ENCODE measurements around the gene CFAP65. TPM values are rescaled to one million over a fixed set of nuclear protein-coding genes. Genes with fewer than 3 reads are reported as not detected.

The CFAP65 gene
- total RNA-seq, 1 donor from 2014 or later, result 0.93 TPM

- H3K4me3 Mint-ChIP-seq, result no peak overlapping the region
- H3K9me3 Mint-ChIP-seq, result no peaks in the 10 kb centered on the region
- H3K27me3 Mint-ChIP-seq (ENCODE audit: low read depth), result peaks cover 88% of the 10 kb centered on the region
- H3K4me1 Mint-ChIP-seq, result no peaks in the 10 kb centered on the region
- no peak for DNase-seq (ENCODE audit: low read depth, low spot score)
- H3K36me3 Mint-ChIP-seq (ENCODE audit: low read depth), result no peaks in the 10 kb centered on the region
- TF ChIP-seq, protein P1, sequence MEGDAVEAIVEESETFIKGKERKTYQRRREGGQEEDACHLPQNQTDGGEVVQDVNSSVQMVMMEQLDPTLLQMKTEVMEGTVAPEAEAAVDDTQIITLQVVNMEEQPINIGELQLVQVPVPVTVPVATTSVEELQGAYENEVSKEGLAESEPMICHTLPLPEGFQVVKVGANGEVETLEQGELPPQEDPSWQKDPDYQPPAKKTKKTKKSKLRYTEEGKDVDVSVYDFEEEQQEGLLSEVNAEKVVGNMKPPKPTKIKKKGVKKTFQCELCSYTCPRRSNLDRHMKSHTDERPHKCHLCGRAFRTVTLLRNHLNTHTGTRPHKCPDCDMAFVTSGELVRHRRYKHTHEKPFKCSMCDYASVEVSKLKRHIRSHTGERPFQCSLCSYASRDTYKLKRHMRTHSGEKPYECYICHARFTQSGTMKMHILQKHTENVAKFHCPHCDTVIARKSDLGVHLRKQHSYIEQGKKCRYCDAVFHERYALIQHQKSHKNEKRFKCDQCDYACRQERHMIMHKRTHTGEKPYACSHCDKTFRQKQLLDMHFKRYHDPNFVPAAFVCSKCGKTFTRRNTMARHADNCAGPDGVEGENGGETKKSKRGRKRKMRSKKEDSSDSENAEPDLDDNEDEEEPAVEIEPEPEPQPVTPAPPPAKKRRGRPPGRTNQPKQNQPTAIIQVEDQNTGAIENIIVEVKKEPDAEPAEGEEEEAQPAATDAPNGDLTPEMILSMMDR (conservative IDR thresholded peaks at IDR 0.05), result no peak
- H3K27ac Mint-ChIP-seq (ENCODE audit: unreplicated experiment), result no peak overlapping the region
These were observed 32.0 kb downstream of the CFAP65 start for GRCh38 chr2:219009294-219009693.

GRCh38 chr2:219003979-219004378 is 37.3 kb downstream of the CFAP65 start:
- Mint-ChIP-seq H3K27me3 (ENCODE audit: low read depth) (peaks cover 96% of the 10 kb centered on the region), H3K4me3 (no peak overlapping the region), H3K27ac (ENCODE audit: unreplicated experiment) (no peak overlapping the region), H3K36me3 (ENCODE audit: low read depth) (no peaks in the 10 kb centered on the region), H3K4me1 (no peaks in the 10 kb centered on the region), H3K9me3 (no peaks in the 10 kb centered on the region)
- TF ChIP-seq, protein P1 (conservative IDR thresholded peaks at IDR 0.05), result no peak
- no peak for DNase-seq (ENCODE audit: low read depth, low spot score)

DNA sequence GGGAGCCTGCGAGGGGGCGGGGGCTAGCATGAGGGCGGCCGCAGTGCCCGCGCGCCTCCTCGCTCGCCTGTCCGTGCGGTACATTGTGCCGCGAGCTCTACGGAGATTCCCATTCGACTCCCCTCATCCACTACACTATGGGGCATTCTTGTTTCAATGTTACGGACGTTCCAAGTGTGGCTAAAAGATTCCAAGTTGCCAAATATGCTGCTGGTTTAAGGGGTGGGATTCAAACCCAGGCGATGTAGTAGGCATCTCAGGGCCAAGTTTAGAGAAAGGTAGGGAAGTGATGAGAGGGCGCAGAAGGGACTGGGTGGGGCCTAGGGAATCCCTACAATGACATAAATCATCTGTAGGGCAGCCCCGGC is 38.1 kb downstream of the CFAP65 start:
- H3K9me3 Mint-ChIP-seq, result no peaks in the 10 kb centered on the region
- no peak overlapping the region for H3K4me3 Mint-ChIP-seq
- no peaks in the 10 kb centered on the region for H3K4me1 Mint-ChIP-seq
- peaks cover 97% of the 10 kb centered on the region for H3K27me3 Mint-ChIP-seq (ENCODE audit: low read depth)
- TF ChIP-seq, protein P1 (conservative IDR thresholded peaks at IDR 0.05), result no peak
- no peak overlapping the region for H3K27ac Mint-ChIP-seq (ENCODE audit: unreplicated experiment)
- no peaks in the 10 kb centered on the region for H3K36me3 Mint-ChIP-seq (ENCODE audit: low read depth)
- DNase-seq (ENCODE audit: low read depth, low spot score), result no peak

DNA sequence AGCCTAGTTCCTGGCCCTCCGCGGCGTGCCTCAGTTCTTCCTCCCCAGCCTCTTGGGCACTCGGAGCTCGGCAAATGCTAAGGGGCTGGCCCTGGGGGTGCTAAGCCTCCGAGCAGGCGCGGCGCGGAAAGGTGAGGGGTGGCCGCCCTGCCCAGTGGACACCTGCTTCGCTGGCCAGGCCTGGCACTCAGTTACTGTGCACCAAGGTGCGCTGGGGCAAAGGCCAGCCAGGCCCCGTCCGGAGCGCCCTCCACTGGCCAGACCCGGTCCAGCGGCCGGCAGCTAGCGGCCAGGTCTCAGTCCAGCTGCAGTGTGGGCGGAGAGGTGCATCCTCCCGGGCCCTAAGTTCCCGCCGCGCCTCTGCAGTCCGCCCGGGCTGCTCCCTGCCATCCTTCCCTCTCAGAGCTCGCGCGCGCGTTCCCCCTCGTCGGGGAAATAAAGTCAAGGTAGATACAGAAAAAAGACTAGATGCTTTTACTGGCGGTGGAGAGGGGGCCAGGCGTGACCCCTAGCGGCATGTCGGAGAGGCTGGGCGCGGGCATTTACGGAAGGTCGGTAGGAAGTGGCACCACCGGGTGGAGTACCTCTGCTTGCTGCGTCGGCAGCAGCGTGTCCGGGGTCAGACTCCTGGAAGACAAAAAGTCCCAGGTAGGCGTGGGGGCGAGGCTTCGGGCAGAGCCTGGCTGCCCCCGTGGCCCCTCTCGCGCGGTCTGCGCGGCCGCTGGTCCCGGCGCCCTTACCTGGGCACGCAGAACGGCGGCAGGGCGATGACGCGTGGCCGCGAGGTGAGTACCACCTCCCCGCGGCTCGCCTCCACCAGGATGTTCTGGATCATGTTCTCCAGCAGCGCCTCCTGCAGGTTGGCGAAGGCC is 38.7 kb downstream of the CFAP65 start:
- Mint-ChIP-seq H3K4me3 (no peak overlapping the region), H3K36me3 (ENCODE audit: low read depth) (no peaks in the 10 kb centered on the region), H3K9me3 (no peaks in the 10 kb centered on the region), H3K27me3 (ENCODE audit: low read depth) (peaks cover 98% of the 10 kb centered on the region), H3K27ac (ENCODE audit: unreplicated experiment) (no peak overlapping the region), H3K4me1 (no peaks in the 10 kb centered on the region)
- peak; percentile 53 for DNase-seq (ENCODE audit: low read depth, low spot score)
- TF ChIP-seq, protein P1 (conservative IDR thresholded peaks at IDR 0.05), result peak; percentile 65

DNA sequence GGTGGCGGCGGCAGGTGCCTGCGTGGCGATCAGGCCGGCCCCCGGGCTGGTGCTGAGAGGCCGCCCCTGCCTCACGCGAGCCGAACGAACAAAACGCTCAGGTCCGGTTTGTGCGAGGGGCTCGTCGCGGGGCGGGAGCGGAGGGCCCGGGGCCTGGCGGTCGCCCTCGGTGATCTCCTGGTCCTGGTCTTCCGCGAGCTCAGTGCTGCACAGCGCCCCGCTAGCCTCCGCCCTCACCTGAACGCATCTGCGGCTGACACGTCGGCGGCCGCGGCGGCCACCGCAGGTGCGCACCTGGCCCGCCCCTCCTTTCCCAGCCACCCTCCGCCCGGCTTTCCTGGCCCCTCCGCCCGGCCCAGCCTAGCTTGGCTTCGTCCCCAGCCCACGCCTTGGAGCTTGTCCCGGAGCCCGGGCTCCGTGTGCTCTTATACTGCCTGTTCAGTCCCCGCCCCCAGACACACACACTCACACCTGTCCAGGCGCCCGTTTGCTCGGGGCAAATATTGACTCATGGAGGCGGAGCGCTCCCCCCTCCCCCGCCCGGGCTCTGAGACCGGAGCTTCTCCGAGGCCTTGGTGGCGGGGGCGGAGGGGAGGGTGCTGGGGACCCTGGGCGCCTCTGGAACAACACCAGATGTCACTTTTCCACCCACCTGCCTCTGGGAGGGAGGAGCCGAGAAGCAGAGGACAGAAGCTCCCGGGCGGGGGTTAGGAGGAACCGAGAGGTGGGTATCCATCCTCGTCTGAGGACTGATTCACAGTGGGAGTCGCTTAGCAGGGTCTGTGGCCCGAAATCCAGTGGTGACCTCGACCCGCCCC is 39.5 kb downstream of the CFAP65 start:
- Mint-ChIP-seq H3K4me3 (no peak overlapping the region), H3K36me3 (ENCODE audit: low read depth) (no peaks in the 10 kb centered on the region), H3K27me3 (ENCODE audit: low read depth) (peaks cover 98% of the 10 kb centered on the region), H3K9me3 (no peaks in the 10 kb centered on the region), H3K4me1 (no peaks in the 10 kb centered on the region), H3K27ac (ENCODE audit: unreplicated experiment) (no peak overlapping the region)
- TF ChIP-seq, protein P1 (conservative IDR thresholded peaks at IDR 0.05), result no peak
- DNase-seq (ENCODE audit: low read depth, low spot score), result no peak

Data from neural crest cell (in vitro differentiated cells).